HG02623 (cell line): ENCODE measurements around the gene GRID1.

ENCODE experiments used
- ATAC-seq: cut with Tn5 transposase; IDR thresholded peaks from one replicate; pipeline ENCODE4 v1.9.1; 2021; ENCODE audit warnings: moderate library complexity; ENCODE audit not compliant: unreplicated experiment

The GRID1 gene

DNA sequence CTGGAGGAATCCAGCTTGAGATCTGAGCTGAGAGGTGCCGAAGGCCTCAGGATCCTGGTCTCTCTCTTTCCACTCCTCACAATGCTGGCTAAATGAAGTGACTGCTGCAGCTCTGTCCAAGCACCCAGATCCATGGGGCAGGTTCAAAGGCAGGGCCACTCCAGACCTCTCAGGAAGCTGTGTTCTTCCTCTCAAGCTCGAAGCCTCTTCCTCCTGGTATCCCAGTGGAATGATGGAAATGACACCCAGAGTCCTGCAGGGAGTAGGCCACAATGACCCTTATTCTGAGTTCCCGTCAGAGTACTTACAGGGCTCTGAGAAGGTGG, 574.1 kb downstream of the GRID1 start:
- no peak for ATAC-seq

DNA sequence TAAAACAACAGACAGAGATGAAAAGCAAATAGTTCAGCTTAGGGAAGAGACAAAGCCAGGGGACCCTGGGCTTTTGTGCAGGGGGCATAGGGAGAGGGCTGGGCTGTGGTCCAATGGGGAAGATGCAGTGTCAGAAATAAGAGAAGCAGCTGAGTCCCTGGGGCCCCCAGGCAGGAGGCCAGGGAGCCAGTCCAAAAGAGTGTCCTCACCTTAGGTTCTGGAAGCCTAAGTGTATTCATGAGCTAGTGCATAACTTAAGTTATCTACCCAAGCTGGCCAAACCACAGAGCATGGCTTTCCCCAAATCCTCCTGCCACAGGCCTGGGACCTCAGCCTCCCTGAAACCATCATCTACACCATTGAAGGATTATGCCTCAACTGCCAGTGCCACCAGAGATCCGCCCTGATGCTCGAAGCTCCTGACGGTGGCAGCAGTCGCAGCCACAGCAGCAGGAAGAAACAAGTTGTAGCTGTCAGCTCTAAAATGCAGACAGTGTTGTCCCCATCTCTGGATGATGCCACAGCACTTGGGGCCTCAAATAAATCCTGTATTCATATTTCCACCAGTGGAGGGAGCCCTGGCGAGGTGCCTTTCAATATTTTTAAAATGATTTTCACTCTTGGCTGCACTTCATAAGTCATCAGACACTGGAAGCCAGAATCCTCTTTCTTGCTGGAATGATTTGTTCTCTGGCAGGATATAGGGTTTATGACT, 574.6 kb downstream of the GRID1 start:
- no peak for ATAC-seq

DNA sequence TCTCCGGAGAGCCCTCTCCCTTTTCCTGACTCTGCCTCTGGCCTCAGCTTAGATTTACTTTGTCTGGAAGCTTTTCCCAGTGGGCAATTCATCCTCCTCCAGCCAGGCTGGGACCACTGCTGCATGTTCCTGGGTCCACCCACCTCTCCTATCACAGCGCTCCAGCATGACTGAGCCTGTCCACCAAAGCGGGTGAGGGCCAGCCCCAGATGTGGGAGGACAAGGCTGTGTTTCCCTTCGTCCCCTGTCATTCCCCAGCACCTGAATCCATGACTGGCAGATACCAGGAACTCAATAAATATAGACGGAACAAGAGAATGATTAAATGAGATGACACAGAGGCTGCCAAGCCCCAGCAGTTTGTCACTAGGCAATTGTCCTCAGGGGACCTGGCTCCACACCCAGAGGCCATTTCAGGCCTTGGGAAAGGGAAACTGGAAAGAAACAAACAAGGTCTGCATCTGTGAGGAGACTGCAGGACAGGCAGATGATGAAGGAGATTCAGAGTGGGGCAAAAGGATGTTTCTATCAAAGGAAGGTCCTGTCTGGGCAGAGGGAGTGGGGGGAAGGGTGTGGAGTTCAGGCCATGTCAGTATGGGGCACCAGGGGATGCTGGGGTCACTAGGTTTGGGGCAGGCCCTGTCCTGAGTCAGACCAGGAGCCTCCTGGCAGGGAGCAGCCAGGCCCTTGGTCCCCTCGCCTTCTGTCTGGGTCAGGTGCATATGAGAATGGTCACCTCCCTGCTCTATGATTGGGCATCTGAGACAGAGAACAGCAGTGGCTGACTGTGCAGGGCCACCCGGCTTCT, 576.4 kb downstream of the GRID1 start:
- ATAC-seq, result no peak

DNA sequence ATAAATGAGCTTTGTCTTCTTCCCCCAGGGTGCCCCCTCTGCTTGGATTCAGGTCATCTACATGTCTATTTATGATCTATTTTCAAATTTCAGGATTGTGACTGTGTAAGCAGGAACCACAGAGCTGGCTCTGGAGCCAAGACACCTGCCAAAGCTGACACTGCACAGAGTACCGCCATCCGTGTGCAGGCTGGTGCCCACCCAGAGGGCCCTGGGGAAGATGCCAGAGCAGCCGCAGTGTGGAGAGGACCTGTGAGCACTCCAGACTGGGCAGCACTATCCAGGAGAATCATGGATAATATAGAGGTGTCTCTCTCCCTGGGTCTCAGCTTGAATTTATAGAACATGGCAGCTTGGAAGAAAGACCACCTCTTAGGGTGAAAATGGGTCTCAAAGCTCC, 577.5 kb downstream of the GRID1 start:
- ATAC-seq, result no peak

DNA sequence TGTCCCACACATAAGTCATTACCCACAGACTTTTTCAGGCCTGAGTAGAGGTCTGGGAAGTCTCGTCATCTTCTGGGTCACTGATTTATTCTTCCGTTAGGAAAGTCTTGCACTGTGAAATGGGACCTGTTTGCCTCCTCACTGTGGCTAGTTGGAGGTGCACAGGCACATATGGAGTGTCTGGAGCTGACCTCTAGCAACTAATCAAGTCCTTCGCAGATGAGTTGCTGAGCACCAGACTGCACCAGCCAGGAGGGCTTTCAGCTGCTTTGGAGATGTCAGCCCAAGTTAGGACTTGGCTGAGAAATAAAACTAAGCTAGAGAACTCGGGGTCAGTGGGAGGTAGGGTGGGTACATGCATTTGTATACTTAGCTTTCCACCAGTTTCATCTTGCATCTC, 578.0 kb downstream of the GRID1 start:
- no peak for ATAC-seq

DNA sequence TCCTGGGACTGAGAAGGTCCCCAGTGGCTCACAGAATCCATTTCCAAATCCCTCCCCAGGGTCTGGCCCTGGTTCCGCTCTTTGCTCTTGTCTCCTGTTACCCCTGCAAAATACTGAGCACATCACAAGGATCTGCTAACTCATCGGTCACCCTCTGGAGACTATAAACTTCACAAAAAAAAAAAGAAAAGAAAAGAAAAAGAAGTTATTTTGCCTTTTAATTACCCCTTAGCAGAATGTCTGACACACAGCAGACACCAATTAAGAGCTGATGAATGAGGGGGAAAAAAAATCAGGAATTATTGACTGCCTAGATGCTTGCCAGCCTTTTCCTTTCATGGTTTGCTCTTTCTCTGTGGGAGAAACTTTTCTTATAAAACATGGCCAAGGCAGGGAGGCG, 578.7 kb downstream of the GRID1 start:
- no peak for ATAC-seq

DNA sequence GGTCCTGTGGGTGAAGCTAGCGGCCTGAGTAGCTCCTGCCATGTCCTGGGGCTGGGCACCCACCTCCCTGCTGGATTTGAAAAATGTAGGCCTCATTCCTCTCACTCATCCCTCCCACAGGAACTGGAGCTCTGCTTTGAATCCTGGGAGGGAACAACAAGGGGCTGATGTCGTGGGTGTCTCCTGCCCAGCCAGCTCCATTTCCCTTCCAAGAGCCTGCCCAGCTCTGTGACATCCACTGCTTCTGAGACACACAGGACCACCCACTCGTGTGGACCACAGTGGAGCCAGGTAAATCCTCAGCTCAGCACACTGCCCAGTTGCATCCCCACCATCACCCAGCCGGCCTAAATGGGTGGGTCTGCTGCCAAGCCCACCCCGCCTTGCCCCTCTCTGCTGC, 579.2 kb downstream of the GRID1 start:
- ATAC-seq, result no peak

DNA sequence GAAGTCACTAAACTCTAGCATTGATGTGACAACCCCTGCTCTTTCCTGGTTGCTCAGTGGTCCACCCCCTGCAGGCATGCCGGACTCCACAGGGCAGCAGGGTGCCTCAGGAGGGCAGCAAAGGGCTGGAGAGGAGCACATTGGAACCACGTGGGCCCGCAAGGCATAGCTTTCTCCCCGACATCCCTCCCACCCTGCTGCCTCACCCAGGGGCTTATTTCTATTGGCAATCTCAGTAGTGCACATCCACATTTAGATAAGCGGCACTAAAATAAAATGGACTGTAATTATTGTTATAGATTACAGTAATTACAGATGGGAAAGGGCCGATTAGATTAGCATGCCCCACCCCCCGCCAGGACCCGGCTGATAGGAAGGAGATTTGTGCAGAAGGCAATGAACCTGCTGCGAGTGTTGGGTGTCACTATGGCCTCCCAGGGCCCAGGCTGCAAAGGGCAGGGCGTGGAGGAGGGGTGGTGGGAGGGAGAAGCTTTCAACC, 580.1 kb downstream of the GRID1 start:
- no peak for ATAC-seq

DNA sequence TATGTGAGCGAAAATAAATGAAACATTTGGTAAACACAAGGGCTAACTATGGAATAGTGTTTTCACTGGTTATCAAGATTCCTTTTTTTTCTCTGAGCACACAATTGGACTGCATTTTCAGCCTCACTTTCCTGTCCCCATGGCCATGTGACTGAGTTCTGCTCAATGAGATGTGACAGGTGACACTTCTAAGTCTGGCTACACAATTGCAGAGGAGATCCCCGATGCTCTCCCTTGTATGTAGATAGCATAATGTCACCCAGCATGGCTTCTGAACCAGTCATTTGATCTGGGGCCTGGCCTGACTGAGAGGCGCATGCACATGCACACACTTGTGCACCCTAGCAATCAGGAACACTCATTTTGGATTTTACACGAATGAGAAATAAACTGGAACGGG, 581.8 kb downstream of the GRID1 start:
- no peak for ATAC-seq

DNA sequence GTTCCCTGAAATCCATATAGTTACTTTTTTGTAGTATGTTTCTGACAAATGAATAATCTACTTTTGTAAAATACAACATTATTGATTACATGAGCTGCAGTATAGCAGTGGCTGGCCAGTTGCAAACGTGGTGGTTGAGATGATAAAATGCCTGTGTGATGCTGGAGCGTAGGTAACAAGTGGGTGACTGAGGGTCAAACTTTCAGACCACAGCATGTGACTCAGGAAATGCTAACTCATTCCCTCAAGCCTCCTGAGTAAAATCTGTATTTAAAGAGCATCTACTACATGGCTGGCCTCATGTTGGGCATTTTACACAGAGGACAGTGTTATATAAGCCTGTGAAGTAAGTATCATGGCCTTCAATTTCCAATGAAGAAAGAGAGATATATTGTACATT, 585.2 kb downstream of the GRID1 start:
- no peak for ATAC-seq

DNA sequence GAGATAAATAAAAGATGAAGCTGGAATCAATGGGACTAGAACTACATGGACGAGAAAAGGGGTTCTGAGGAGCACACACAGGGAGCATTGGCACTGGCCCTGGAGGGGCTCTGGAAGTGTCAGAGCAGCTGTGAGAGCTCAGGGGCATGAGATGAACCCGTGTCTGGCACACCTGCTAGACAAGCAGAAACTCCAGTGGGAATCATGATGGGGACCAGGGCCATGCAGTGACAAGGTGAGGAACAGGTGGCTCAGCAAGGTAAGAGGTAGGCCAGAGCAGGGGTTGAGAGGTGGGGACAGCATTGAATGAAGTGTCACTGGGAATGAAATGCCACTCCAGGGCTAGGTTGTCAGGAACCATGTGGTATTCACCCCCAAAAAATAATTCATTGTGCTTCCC, 588.5 kb downstream of the GRID1 start:
- ATAC-seq, result no peak

DNA sequence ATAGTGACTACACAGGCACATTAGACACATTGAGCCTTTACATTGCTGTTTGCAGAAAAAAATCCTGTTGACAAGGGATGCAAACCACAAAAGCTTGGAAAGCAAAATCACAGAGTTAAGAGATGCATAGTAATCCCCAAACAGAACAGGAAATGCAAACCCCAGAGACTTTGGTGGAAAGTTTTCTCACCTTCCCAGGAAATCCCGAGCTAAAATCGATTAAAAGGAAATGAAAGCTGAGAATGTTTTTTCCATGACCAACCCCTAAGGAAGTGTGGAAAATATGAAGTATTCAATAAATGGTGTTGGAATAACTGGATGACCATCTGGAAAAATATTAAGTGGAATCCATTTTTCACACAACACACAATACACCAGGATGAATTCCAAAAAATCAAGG, 598.7 kb downstream of the GRID1 start:
- ATAC-seq, result no peak

DNA sequence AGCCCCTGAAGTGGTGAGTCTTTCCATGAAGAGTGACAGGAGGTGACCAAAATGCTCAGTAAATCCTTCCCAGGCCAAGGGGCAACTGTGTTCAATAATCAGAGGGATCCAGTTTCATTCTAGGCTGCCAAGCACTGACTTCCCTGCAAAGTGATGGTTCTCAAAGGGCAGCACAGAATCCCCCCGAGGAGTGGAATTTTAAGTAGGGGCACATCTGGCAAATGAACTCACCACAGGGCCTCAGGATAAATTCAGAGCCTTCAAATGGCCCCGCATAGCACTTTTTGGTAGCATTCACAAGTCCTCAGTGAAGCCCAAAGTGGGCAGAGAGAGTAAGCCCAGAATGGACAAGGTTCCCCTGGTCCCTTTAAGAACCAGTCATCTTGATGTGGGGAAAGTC, 602.5 kb downstream of the GRID1 start:
- no peak for ATAC-seq

DNA sequence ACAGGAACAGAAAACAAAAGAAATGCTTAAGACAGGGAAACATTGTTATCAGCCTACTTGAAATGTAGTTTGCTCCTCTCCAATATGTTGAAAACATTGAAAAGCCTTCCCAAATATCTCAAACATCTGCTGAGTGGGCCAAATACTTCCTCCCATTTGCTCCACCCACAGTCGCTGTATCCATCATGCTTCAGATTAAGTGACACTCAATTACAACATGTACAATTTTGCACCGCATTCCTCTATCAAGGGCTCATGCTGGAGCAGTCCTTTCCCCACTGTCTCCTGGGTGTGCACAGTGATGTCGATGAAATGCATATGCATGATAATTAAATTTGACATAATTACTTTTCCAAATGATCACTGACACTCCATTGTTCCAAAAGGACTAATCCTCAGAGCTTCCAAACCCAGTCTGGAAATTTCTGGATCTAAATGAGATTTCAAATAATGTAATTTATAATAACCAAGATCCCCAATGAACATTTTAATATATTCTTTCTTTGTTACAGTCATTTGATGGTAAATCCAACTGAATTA, 604.6 kb downstream of the GRID1 start:
- ATAC-seq, result no peak

DNA sequence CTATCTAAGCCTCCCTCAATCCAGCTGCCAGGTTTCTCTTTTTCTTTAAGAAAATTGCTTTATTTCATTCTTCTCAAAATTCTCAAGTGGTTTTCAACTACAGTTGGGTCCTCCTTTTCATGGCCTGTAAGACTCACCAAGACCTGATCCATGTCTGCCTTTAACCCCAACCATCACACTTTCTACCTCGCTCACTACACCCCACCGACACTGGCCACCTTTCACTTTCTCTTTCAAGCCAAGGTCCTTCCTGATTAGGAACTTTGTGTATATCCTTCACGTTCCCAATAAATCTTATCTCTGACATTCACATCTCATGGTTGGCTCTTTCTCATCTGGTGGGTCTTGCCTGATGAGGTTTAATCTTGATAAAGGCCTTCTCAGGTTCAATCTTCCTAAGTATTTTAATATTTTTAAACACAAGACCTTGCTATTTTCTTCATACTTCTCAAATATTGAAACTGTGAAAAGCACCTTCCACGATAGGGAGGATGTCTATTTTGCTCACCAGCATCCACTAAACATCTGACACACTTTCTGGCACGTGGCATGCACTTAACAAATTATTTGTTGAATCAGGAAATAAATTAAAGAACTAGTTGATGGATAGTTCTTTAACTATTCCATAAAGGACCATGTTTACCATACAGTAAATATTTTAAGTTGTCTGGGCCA, 624.8 kb downstream of the GRID1 start:
- ATAC-seq, result peak; percentile 95

DNA sequence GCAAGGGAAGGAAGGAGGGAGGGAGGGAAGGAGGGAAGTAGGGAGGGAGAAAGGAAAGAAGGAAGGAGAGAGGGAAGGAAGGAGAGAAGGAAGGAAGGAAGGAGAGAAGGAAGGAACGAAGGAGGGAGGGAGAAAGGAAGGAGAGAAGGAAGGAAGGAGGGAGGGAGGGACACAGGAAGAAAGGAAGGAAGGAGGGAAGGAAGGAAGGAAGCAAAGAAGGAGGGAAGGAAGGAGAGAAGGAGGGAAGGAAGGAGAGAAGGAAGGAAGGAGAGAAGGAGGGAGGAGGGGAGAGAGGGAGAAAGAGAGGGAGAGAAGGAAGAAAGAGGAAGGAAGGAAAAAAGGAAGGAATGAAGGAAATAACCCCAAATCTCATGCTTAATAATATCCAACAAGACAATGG, 630.6 kb downstream of the GRID1 start:
- no peak for ATAC-seq

DNA sequence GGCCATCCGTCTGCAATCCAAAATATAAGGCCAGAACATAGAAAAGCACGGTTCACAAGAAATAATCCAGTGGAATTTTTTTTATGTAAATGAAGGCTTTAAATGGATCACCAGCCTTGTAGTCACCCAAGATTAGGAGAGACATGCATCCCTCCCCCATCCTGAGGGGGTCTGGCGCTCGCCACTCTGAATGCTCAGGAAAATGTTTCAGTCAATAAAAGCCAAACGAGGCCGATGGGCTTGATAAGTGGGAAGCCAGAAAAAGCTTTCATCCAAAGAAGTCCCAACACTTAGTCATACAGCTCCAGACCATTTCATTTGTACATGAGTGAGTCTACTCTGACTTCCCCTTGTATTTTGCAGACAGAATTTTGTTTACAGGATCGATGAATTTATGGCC, 631.8 kb downstream of the GRID1 start:
- ATAC-seq, result no peak

DNA sequence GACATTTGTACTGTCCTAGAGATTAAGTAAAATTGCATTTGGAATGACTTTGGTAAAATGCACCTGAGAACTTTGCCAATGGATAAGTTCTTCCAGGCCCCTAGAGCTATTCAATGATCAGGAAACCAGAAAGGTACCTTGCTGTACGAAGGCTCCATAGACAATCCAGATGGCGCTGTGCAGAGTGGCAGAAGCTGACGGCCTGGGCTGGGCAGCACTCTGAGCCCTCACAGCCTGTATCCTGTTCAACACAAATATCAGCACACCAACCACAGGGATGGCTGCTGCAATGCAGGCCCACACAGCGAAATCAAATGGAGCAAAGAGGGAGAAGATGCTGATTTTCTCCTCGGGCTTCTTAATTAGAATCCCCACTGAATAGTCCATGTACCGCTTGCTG, 642.4 kb downstream of the GRID1 start:
- no peak for ATAC-seq

DNA sequence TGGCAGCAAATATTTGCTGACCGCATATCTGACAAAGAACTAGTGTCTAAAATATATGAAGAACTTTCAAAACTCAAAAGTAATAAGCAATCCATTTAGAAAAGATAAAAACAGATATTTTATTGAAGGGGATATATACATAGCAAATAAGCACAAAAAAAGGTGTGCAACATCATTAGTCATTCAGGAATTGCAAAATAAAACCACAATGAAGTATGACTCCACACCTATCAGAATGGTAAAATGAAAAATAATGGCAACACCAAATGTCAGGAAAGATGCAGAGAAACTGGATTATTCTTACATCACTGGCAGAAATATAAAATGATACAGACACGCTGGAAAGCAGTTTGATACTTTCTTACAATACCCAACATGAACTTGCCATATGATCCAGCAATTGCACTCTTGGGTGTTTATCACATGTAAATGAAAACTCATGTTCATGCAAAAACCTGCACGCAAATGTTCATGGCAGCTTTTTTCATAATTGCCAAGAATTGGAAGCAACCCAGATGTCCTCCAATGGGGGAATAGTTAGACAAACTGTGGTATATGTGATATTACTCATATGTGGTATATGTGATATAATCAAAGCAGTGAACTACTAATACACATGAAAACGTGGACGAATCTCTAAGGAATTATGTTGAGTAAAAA, 645.5 kb downstream of the GRID1 start:
- no peak for ATAC-seq

DNA sequence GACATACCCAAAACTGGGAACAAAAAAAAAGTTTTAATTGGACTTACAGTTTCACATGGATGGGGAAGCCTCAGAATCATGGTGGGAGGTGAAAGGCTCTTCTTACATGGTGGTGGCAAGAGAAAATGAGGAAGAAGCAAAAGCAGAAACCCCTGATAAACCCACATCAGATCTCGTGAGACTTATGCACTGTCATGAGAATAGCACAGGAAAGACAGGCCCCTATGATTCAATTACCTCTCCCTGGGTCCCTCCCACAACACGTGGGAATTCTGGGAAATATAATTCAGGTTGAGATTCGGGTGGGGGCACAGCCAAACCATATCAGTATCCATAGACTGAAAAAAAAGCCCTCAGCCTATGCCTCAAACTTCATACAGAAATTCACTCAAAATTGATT, 647.2 kb downstream of the GRID1 start:
- no peak for ATAC-seq

DNA sequence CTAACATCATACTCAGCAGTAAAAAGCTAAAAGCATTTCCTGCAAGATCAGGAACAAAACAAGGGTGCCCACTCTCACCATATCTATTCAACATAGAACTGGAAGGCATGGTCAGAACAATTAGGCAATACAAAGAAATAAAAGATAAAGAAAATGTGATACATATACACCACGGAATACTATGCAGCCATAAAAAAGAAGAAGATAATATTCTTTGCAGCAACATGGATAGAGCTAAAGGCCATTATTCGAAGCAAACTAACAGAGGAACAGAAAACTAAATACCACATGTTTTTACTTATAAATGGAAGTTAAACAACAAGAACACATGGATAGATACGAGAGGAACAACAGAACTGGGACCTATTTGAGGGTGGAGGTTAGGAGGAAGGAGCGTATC, 652.7 kb downstream of the GRID1 start:
- no peak for ATAC-seq
